IPS DF 19.7 (cell line): ENCODE data around the gene PALM2AKAP2.
"Not testable (repeated sequence)": the region's sequence is repeated elsewhere in the genome, so short reads cannot be mapped to it uniquely, and the experiment has no call there.

Experiments used
- DNase-seq: peaks from one replicate; pipeline ENCODE4 v3.0.0-alpha.2; 2013; ENCODE audit warnings: low read depth, low spot score

Gene PALM2AKAP2

GRCh38 chr9:109802491-109802890 lies 22.5 kb downstream of the PALM2AKAP2 start:
- DNase-seq: no peak

- DNase-seq: no peak
These were observed 25.1 kb downstream of the PALM2AKAP2 start for GRCh38 chr9:109805050-109805449.

- DNase-seq: no peak
These were observed 26.6 kb downstream of the PALM2AKAP2 start for GRCh38 chr9:109806506-109807115.

GRCh38 chr9:109811876-109812275 lies 31.9 kb downstream of the PALM2AKAP2 start:
- no peak for DNase-seq

GRCh38 chr9:109812331-109812730 lies 32.3 kb downstream of the PALM2AKAP2 start:
- no peak for DNase-seq

- DNase-seq: no peak
These were observed 32.9 kb downstream of the PALM2AKAP2 start for GRCh38 chr9:109812818-109813281.

GRCh38 chr9:109813303-109813702 lies 33.3 kb downstream of the PALM2AKAP2 start:
- DNase-seq: no peak

GRCh38 chr9:109813829-109814228 lies 33.8 kb downstream of the PALM2AKAP2 start:
- DNase-seq: no peak

- no peak for DNase-seq
These were observed 35.5 kb downstream of the PALM2AKAP2 start for GRCh38 chr9:109815366-109815947.

- DNase-seq: no peak
These were observed 36.5 kb downstream of the PALM2AKAP2 start for GRCh38 chr9:109816490-109816889.

- DNase-seq: no peak
These were observed 37.3 kb downstream of the PALM2AKAP2 start for GRCh38 chr9:109817146-109817845.

- peak; percentile 76 for DNase-seq
These were observed 38.0 kb downstream of the PALM2AKAP2 start for GRCh38 chr9:109817846-109818472.

GRCh38 chr9:109821711-109822110 lies 41.7 kb downstream of the PALM2AKAP2 start:
- no peak for DNase-seq

- not testable (repeated sequence) for DNase-seq
These were observed 45.4 kb downstream of the PALM2AKAP2 start for GRCh38 chr9:109825383-109825782.

GRCh38 chr9:109826559-109826958 lies 46.6 kb downstream of the PALM2AKAP2 start:
- no peak for DNase-seq

- DNase-seq: no peak
These were observed 48.3 kb downstream of the PALM2AKAP2 start for GRCh38 chr9:109828254-109828653.
